Erythroblast (primary cell): Measurements from ENCODE around the gene RNF180.

Source experiments
- GATA1 ChIP-seq: IDR thresholded peaks from 2 replicates; pipeline ENCODE4 v1.6.1; 2011; ENCODE audit warnings: low read depth, mild to moderate bottlenecking, control low read depth, low read length, moderate library complexity
- POLR2A ChIP-seq: IDR thresholded peaks from 2 replicates; pipeline ENCODE4 v1.6.1; 2011; ENCODE audit warnings: mild to moderate bottlenecking, low read length

GRCh38 chr5:64330728-64331231, 165.1 kb downstream of the RNF180 start:
- TF ChIP-seq GATA1 (no peak), POLR2A (no peak)
